Uterus (tissue), 4 donors: Measurements from ENCODE around the gene RRAGD. TPM values are rescaled to one million over a fixed set of nuclear protein-coding genes. Genes with fewer than 3 reads are reported as not detected.

Experiments
- DNase-seq, 2 donors: peaks; one replicate each; pipeline ENCODE4 v3.0.0-alpha.2; 2019 to 2020
- H3K27ac ChIP-seq, 2 donors: fragments of 200-600 bp; sonication (generic); 1 replicate in 1 of 2; 2 replicates in 1 of 2; pipeline ENCODE4 v1.5.1; 2016 to 2018
- H3K27me3 ChIP-seq, 2 donors: fragments of 200-600 bp; sonication (generic); one replicate each; pipeline ENCODE4 v1.5.1; 2018 to 2019; ENCODE audit warnings: control low read depth in 1 of 2
- H3K36me3 ChIP-seq, 2 donors: fragments of 200-600 bp; sonication (generic); one replicate each; pipeline ENCODE4 v1.5.1; 2019; ENCODE audit warnings: control low read depth in 1 of 2
- H3K4me1 ChIP-seq, 2 donors: fragments of 200-600 bp; sonication (generic); one replicate each; pipeline ENCODE4 v1.5.1; 2018 to 2019; ENCODE audit warnings: control low read depth in 1 of 2
- H3K4me3 ChIP-seq, 2 donors: fragments of 200-600 bp; sonication (generic); 1 replicate in 1 of 2; 2 replicates in 1 of 2; pipeline ENCODE4 v1.5.1; 2018 to 2019; ENCODE audit warnings: mild to moderate bottlenecking in 1 of 2
- H3K9me3 ChIP-seq, 2 donors: fragments of 200-600 bp; sonication (generic); one replicate each; pipeline ENCODE4 v1.5.1; 2019; ENCODE audit warnings: control low read depth in 1 of 2
- CTCF ChIP-seq, 4 experiments: fragments of 200-600 bp in 2 of 4; fragments of 450-650 bp in 2 of 4; sonication (generic) in 2 of 4; IDR thresholded peaks; one replicate each; pipeline ENCODE4 v1.5.1; 2016 to 2019; ENCODE audit warnings: antibody characterized with exemption in 4 of 4, mild to moderate bottlenecking in 2 of 4, moderate library complexity in 1 of 4
- POLR2A ChIP-seq, 2 donors: fragments of 450-650 bp; IDR thresholded peaks; one replicate each; pipeline ENCODE4 v1.6.1; 2016; ENCODE audit warnings: antibody characterized with exemption in 2 of 2, mild to moderate bottlenecking in 1 of 2, moderate library complexity in 1 of 2
- intact Hi-C: fragments of 100-400 bp; cut with DNase I; formaldehyde crosslinking; loops from one replicate; pipeline ENCODE4 v1.15.1; 2023; ENCODE audit warnings: low total_unique reads
- total RNA-seq, 4 donors: library from RNA; depleted of rRNA in 3 of 4; stranded (reverse); fragments of >200 nt in 3 of 4; gene quantifications; one replicate each; pipeline versions ENCODE4 v1.1.0 to v1.2.4, GENCODE V29; 2014 to 2023
- donor health status: DM: yes; HTN: yes; CAD: no.

Gene RRAGD
- total RNA-seq, 4 donors from 2014 or later = 0.26 to 6.5 (median 3.6) TPM

GRCh38 chr6:89432875-89433251, 20.8 kb upstream of the RRAGD start, which contains the start of gene ANKRD6:
Gene ANKRD6, plus strand, starts transcription at chr6:89433152. Its CDS starts 133,825 bp downstream, at chr6:89566977.
- H3K9me3 ChIP-seq = no peaks in the 10 kb centered on the region
- peak within 1 kb of the TSS; percentile 42 to 79 for H3K4me3 ChIP-seq
- no peaks in the 10 kb centered on the region for H3K27me3 ChIP-seq
- TF ChIP-seq POLR2A (IDR thresholded peaks at IDR 0.05) (no peak), CTCF (IDR thresholded peaks at IDR 0.05) (peak; percentile 80 to 99 (median 98))
- H3K36me3 ChIP-seq = no peaks in the 10 kb centered on the region
- H3K4me1 ChIP-seq = no peaks in the 10 kb centered on the region
- peak within 1 kb of the TSS; percentile 37 to 76 for H3K27ac ChIP-seq
- intact Hi-C loops = loop anchor here (10.0 kb wide), 1 partner anchor 172 kb away; no protein-coding TSS in a partner anchor
- DNase-seq = peak; percentile 65 to 80

GRCh38 chr6:89430201-89430962, 18.3 kb upstream of the RRAGD start:
- TF ChIP-seq POLR2A (IDR thresholded peaks at IDR 0.05) = no peak
- no peak for TF ChIP-seq CTCF (IDR thresholded peaks at IDR 0.05)

GRCh38 chr6:89416796-89417195, 4.7 kb upstream of the RRAGD start:
- H3K4me1 ChIP-seq = no peaks in the 10 kb centered on the region
- no peaks in the 10 kb centered on the region for H3K27me3 ChIP-seq
- DNase-seq = no peak
- no peaks in the 10 kb centered on the region for H3K9me3 ChIP-seq
- intact Hi-C loops = no loop called here
- no peak overlapping the region for H3K27ac ChIP-seq
- no peaks in the 10 kb centered on the region for H3K36me3 ChIP-seq
- TF ChIP-seq CTCF (IDR thresholded peaks at IDR 0.05) = no peak
- TF ChIP-seq POLR2A (IDR thresholded peaks at IDR 0.05) = no peak
- H3K4me3 ChIP-seq = no peak overlapping the region

More at GRCh38 chr6:89430201-89430962, 18.3 kb upstream of the RRAGD start:
- Histone ChIP-seq H3K4me3 (no peak overlapping the region), H3K4me1 (no peaks in the 10 kb centered on the region), H3K27me3 (no peaks in the 10 kb centered on the region), H3K9me3 (no peaks in the 10 kb centered on the region), H3K27ac (no peak overlapping the region), H3K36me3 (no peaks in the 10 kb centered on the region)
- no peak for DNase-seq
- intact Hi-C loops = loop anchor here (10.0 kb wide), 1 partner anchor 174 kb away; no protein-coding TSS in a partner anchor

GRCh38 chr6:89415185-89415584, 3.1 kb upstream of the RRAGD start:
- Histone ChIP-seq H3K36me3 (no peaks in the 10 kb centered on the region), H3K9me3 (no peaks in the 10 kb centered on the region), H3K27ac (no peak overlapping the region), H3K4me3 (no peak overlapping the region), H3K4me1 (no peaks in the 10 kb centered on the region), H3K27me3 (no peaks in the 10 kb centered on the region)
- TF ChIP-seq POLR2A (IDR thresholded peaks at IDR 0.05) = no peak
- no peak for TF ChIP-seq CTCF (IDR thresholded peaks at IDR 0.05)
- intact Hi-C loops = no loop called here
- no peak for DNase-seq

- intact Hi-C loops = no loop called here
- H3K9me3 ChIP-seq = no peaks in the 10 kb centered on the region
Observed at GRCh38 chr6:89414215-89414614, 2.1 kb upstream of the RRAGD start.

More at GRCh38 chr6:89414215-89414614, 2.1 kb upstream of the RRAGD start:
- no peaks in the 10 kb centered on the region for H3K4me1 ChIP-seq
- no peaks in the 10 kb centered on the region for H3K36me3 ChIP-seq
- no peak for TF ChIP-seq POLR2A (IDR thresholded peaks at IDR 0.05)
- no peak for TF ChIP-seq CTCF (IDR thresholded peaks at IDR 0.05)
- no peak for DNase-seq
- H3K4me3 ChIP-seq = no peak overlapping the region
- no peaks in the 10 kb centered on the region for H3K27me3 ChIP-seq
- H3K27ac ChIP-seq = no peak overlapping the region
